Measurements from ENCODE around the gene DEAF1. TPM values are rescaled to one million over a fixed set of nuclear protein-coding genes. Genes with fewer than 3 reads are reported as not detected.
A peak's percentile ranks its signal among the peaks of the same experiment; 100 is the strongest.

Gene DEAF1
- total and polyA plus RNA-seq, 2 donors (not counting 3 experiments of a cell fraction or from before 2014, with no cell fraction given), result 43.6 to 55.7 TPM

- no peak overlapping the region for H3K4me2 ChIP-seq (ENCODE audit: insufficient read depth, low read length)
- H3K9me1 ChIP-seq (replicated peaks; ENCODE audit: control insufficient read depth, extremely low read depth, insufficient read depth, low read length), result no peaks in the 10 kb centered on the region
- H3K4me1 ChIP-seq (ENCODE audit: control insufficient read depth, extremely low read depth, insufficient read depth, low read length), result peaks cover 6% of the 10 kb centered on the region
- ChIA-PET POLR2A (no interaction called here), CTCF (no interaction called here)
- H3K9ac ChIP-seq (replicated peaks; ENCODE audit: extremely low read depth, insufficient read depth, low read length), result no peak overlapping the region
- FAIRE-seq (peak; percentile 70), DNase-seq (ENCODE audit: low read depth, low spot score) (peak; percentile 48)
- no peaks in the 10 kb centered on the region for H3K9me3 ChIP-seq (replicated peaks; ENCODE audit: control insufficient read depth, insufficient read depth, low read length)
- no peak overlapping the region for H3K4me3 ChIP-seq (replicated peaks in 1 of 3; ENCODE audit: insufficient read depth in 1 of 3, low read depth in 1 of 3, low read length in 3 of 3)
- H4K20me1 ChIP-seq (replicated peaks; ENCODE audit: control insufficient read depth, extremely low read depth, insufficient read depth, low read length), result no peaks in the 10 kb centered on the region
- BruUV-seq (replicated peaks), result no TSS peak
- peaks cover 7 to 39% of the 10 kb centered on the region in 2 experiments for H3K36me3 ChIP-seq (ENCODE audit: control insufficient read depth in 2 of 2, extremely low read depth in 1 of 2, insufficient read depth in 2 of 2, low read length in 2 of 2)
- no peaks in the 10 kb centered on the region for H3K79me2 ChIP-seq (ENCODE audit: control insufficient read depth, insufficient read depth, low read length)
- intact Hi-C loops (cut with micrococcal nuclease), result loop anchor here (5.0 kb wide), 1 partner anchor 36 kb away; the partner anchor contains the start of gene PHRF1
- TF ChIP-seq JUN (IDR thresholded peaks at IDR 0.05; ENCODE audit: borderline replicate concordance, insufficient read depth, insufficient read length, low read depth) (no peak), POLR2AphosphoS5 (IDR thresholded peaks at IDR 0.05; ENCODE audit: insufficient read depth, low read depth, low read length) (peak; percentile 38)
- no peaks in the 10 kb centered on the region for H3K27me3 ChIP-seq (ENCODE audit: control insufficient read depth in 2 of 2, insufficient read depth in 2 of 2, low read length in 2 of 2)
- H3K27ac ChIP-seq (ENCODE audit: insufficient read depth, low read depth, low read length), result no peak overlapping the region
- no peak overlapping the region for H2AFZ ChIP-seq (ENCODE audit: low read depth, low read length)
- dilution Hi-C loops (cut with MboI; ENCODE audit: extremely low pct_ligation_motif_present, low sequenced_read_pairs), result no loop called here
These were observed 81.6 kb downstream of the DEAF1 start for GRCh38 chr11:613369-613968.

- Histone ChIP-seq H4K20me1 (replicated peaks; ENCODE audit: control insufficient read depth, extremely low read depth, insufficient read depth, low read length) (no peaks in the 10 kb centered on the region), H3K4me2 (ENCODE audit: insufficient read depth, low read length) (no peak overlapping the region), H2AFZ (ENCODE audit: low read depth, low read length) (no peak overlapping the region), H3K27ac (ENCODE audit: insufficient read depth, low read depth, low read length) (no peak overlapping the region), H3K4me3 (replicated peaks in 1 of 3; ENCODE audit: insufficient read depth in 1 of 3, low read depth in 1 of 3, low read length in 3 of 3) (no peak overlapping the region), H3K9me3 (replicated peaks; ENCODE audit: control insufficient read depth, insufficient read depth, low read length) (no peaks in the 10 kb centered on the region), H3K27me3 (ENCODE audit: control insufficient read depth in 2 of 2, insufficient read depth in 2 of 2, low read length in 2 of 2) (no peaks in the 10 kb centered on the region), H3K9me1 (replicated peaks; ENCODE audit: control insufficient read depth, extremely low read depth, insufficient read depth, low read length) (no peaks in the 10 kb centered on the region), H3K79me2 (ENCODE audit: control insufficient read depth, insufficient read depth, low read length) (no peaks in the 10 kb centered on the region), H3K4me1 (ENCODE audit: control insufficient read depth, extremely low read depth, insufficient read depth, low read length) (peaks cover 6% of the 10 kb centered on the region), H3K36me3 (ENCODE audit: control insufficient read depth in 2 of 2, extremely low read depth in 1 of 2, insufficient read depth in 2 of 2, low read length in 2 of 2) (peaks cover 7 to 42% of the 10 kb centered on the region in 2 experiments), H3K9ac (replicated peaks; ENCODE audit: extremely low read depth, insufficient read depth, low read length) (no peak overlapping the region)
- no peak for DNase-seq (ENCODE audit: low read depth, low spot score)
- ChIA-PET CTCF (no interaction called here), POLR2A (no interaction called here)
- dilution Hi-C loops (cut with MboI; ENCODE audit: extremely low pct_ligation_motif_present, low sequenced_read_pairs) (no loop called here), intact Hi-C loops (cut with micrococcal nuclease) (loop anchor here (5.0 kb wide), 1 partner anchor 36 kb away; the partner anchor contains the start of gene PHRF1)
- TF ChIP-seq MAX (IDR thresholded peaks at IDR 0.05; ENCODE audit: insufficient read depth, insufficient read length) (no peak), JUN (IDR thresholded peaks at IDR 0.05; ENCODE audit: borderline replicate concordance, insufficient read depth, insufficient read length, low read depth) (no peak), POLR2A (IDR thresholded peaks at IDR 0.05; ENCODE audit: low read depth, low read length) (no peak), GATA2 (IDR thresholded peaks at IDR 0.05; ENCODE audit: insufficient read depth, insufficient read length, low read depth, low read length) (no peak), CTCF (IDR thresholded peaks at IDR 0.05; ENCODE audit: extremely low read depth in 1 of 2, insufficient read depth in 1 of 2, low read depth in 1 of 2, low read length in 2 of 2) (no peak), FOS (IDR thresholded peaks at IDR 0.05; ENCODE audit: borderline replicate concordance, insufficient read depth, low read length) (no peak), MYC (IDR thresholded peaks at IDR 0.05; ENCODE audit: low read depth, low read length) (no peak), POLR2AphosphoS5 (IDR thresholded peaks at IDR 0.05; ENCODE audit: insufficient read depth, low read depth, low read length) (no peak), EZH2 (IDR thresholded peaks at IDR 0.05; ENCODE audit: borderline replicate concordance, low read depth, low read length, severe bottlenecking) (no peak)
- FAIRE-seq, result no peak
- BruUV-seq (replicated peaks), result no TSS peak
These were observed 82.1 kb downstream of the DEAF1 start for GRCh38 chr11:612961-613300.

Data from endothelial cell of umbilical vein (primary cell).